ENCODE measurements around the gene UBR2.

UBR2 gene

GRCh38 chr6:42618105-42618504, 54.3 kb downstream of the UBR2 start:
- no peak for DNase-seq (ENCODE audit: low read depth)
- TF ChIP-seq, protein P1, sequence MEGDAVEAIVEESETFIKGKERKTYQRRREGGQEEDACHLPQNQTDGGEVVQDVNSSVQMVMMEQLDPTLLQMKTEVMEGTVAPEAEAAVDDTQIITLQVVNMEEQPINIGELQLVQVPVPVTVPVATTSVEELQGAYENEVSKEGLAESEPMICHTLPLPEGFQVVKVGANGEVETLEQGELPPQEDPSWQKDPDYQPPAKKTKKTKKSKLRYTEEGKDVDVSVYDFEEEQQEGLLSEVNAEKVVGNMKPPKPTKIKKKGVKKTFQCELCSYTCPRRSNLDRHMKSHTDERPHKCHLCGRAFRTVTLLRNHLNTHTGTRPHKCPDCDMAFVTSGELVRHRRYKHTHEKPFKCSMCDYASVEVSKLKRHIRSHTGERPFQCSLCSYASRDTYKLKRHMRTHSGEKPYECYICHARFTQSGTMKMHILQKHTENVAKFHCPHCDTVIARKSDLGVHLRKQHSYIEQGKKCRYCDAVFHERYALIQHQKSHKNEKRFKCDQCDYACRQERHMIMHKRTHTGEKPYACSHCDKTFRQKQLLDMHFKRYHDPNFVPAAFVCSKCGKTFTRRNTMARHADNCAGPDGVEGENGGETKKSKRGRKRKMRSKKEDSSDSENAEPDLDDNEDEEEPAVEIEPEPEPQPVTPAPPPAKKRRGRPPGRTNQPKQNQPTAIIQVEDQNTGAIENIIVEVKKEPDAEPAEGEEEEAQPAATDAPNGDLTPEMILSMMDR (IDR thresholded peaks at IDR 0.05; ENCODE audit: control insufficient read depth, insufficient read depth, low read depth, low read length, missing control alignments) = no peak
- no peak overlapping the region for H3K4me3 ChIP-seq (ENCODE audit: control insufficient read depth, low read depth, low read length)

- TF ChIP-seq, protein P1 (IDR thresholded peaks at IDR 0.05; ENCODE audit: control insufficient read depth, insufficient read depth, low read depth, low read length, missing control alignments) = no peak
- DNase-seq (ENCODE audit: low read depth) = peak; percentile 71
- no peak overlapping the region for H3K4me3 ChIP-seq (ENCODE audit: control insufficient read depth, low read depth, low read length)
Observed at GRCh38 chr6:42618686-42619085, 54.9 kb downstream of the UBR2 start.

DNA sequence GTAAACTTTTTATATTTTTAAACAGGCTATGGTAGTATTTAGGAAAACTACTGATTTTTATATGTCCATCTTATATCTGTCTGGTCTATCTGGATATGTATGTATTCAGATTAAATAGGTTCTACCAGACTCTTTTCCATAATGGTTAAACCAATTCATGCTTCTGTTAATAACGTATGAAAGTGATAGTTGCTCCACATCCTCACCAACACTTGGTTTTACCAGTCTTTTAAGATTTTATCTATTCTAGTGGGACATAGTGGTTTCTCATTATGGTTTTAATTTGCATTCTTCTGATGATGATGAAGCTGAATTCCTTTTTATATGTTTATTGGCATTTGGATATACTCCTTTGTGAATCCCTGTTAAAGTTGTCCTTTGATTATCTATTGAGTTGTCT, 56.1 kb downstream of the UBR2 start:
- TF ChIP-seq, protein P1 (IDR thresholded peaks at IDR 0.05; ENCODE audit: control insufficient read depth, insufficient read depth, low read depth, low read length, missing control alignments) = no peak
- H3K4me3 ChIP-seq (ENCODE audit: control insufficient read depth, low read depth, low read length) = no peak overlapping the region
- no peak for DNase-seq (ENCODE audit: low read depth)

GRCh38 chr6:42624601-42625000, 60.8 kb downstream of the UBR2 start:
- DNase-seq (ENCODE audit: low read depth) = no peak
- TF ChIP-seq, protein P1 (IDR thresholded peaks at IDR 0.05; ENCODE audit: control insufficient read depth, insufficient read depth, low read depth, low read length, missing control alignments) = no peak

GRCh38 chr6:42627044-42627443, 63.2 kb downstream of the UBR2 start:
- no peak overlapping the region for H3K4me3 ChIP-seq (ENCODE audit: control insufficient read depth, low read depth, low read length)
- DNase-seq (ENCODE audit: low read depth) = no peak
- TF ChIP-seq, protein P1 (IDR thresholded peaks at IDR 0.05; ENCODE audit: control insufficient read depth, insufficient read depth, low read depth, low read length, missing control alignments) = no peak

More at GRCh38 chr6:42624601-42625000, 60.8 kb downstream of the UBR2 start:
- H3K4me3 ChIP-seq (ENCODE audit: control insufficient read depth, low read depth, low read length) = no peak overlapping the region

DNA sequence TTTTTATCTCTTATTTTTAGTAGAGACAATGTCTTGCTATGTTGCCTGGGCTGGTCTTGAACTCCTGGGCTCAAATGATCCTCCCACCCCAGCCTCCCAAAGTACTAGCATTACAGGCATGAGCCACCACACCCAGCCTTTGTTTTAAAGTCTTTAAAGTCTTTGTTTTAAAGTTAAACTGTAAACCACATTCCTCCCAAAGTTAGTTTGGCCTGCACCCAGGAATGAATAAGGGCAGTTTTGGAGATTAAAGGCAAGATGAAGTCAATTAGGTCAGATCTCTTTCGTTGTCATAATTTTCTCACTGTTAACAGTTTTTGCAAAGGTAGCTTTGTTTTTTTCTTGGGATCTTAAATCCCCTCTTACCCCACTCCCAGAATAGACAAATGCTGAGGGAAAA, 63.8 kb downstream of the UBR2 start:
- TF ChIP-seq, protein P1 (IDR thresholded peaks at IDR 0.05; ENCODE audit: control insufficient read depth, insufficient read depth, low read depth, low read length, missing control alignments) = no peak
- no peak for DNase-seq (ENCODE audit: low read depth)
- no peak overlapping the region for H3K4me3 ChIP-seq (ENCODE audit: control insufficient read depth, low read depth, low read length)

DNA sequence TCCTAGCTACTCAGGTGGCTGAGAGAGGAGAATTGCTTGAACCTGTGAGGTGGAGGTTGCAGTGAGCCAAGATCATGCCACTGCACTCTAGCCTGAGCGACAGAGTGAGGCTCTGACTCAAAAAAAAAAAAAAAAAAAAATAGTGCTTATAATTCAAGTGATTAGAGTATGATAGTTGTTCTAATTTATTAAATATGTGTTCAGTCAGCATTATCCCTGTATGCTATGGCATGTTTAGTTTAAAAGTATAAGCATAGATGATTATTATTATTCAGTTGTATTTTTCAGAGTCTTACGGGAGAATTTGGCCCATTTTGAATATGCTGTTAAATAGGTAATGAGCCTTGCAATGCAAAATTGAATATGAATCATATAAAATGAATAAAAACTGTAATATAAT, 64.8 kb downstream of the UBR2 start:
- DNase-seq (ENCODE audit: low read depth) = no peak
- TF ChIP-seq, protein P1 (IDR thresholded peaks at IDR 0.05; ENCODE audit: control insufficient read depth, insufficient read depth, low read depth, low read length, missing control alignments) = no peak

More for the DNA sequence above, 64.8 kb downstream of the UBR2 start:
- no peak overlapping the region for H3K4me3 ChIP-seq (ENCODE audit: control insufficient read depth, low read depth, low read length)
